Astrocyte (in vitro differentiated cells and primary cell): Measurements from ENCODE around the gene PPIF.

Experiments
- EZH2 ChIP-seq: IDR thresholded peaks from 2 replicates; pipeline ENCODE4 v1.6.1; 2012; ENCODE audit warnings: mild to moderate bottlenecking, low read length, inconsistent platforms; ENCODE audit not compliant: insufficient read depth
- TF ChIP-seq, protein P1 (sequence below): IDR thresholded peaks from 2 replicates; pipeline ENCODE4 v1.5.1; 2011; ENCODE audit warnings: low read depth, mild to moderate bottlenecking, inconsistent platforms, low read length, moderate library complexity; ENCODE audit not compliant: insufficient read depth

DNA sequence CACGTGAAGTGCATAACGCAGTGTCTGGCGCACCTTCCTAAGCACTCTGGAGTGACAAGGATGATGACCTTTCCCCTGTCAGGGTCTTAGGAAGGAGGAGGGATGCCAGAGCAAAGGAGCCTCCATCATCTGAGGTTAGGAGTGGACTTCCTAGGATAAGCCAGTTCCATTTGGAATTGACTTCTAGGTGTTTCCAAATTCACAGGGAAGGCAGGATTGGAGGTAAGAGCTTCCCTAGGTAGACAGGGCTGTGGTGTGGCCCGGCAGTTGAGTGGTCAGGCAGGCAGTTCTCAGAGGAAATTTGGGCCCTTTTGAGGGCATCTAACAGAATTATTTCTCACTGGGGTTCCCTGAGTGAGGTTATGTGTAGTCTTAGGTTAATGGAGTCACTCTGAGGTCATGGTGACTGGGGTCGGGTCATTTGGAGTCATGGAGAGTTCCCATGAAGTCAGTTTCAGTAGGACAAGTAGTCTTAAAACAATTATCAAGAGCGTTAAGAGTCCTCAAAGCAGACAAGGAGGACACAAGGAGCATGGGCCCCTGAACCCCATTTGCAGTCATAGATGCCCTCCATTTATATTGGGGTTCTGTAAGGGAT lies 8.2 kb downstream of the PPIF start:
- TF ChIP-seq, protein P1, sequence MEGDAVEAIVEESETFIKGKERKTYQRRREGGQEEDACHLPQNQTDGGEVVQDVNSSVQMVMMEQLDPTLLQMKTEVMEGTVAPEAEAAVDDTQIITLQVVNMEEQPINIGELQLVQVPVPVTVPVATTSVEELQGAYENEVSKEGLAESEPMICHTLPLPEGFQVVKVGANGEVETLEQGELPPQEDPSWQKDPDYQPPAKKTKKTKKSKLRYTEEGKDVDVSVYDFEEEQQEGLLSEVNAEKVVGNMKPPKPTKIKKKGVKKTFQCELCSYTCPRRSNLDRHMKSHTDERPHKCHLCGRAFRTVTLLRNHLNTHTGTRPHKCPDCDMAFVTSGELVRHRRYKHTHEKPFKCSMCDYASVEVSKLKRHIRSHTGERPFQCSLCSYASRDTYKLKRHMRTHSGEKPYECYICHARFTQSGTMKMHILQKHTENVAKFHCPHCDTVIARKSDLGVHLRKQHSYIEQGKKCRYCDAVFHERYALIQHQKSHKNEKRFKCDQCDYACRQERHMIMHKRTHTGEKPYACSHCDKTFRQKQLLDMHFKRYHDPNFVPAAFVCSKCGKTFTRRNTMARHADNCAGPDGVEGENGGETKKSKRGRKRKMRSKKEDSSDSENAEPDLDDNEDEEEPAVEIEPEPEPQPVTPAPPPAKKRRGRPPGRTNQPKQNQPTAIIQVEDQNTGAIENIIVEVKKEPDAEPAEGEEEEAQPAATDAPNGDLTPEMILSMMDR: no peak
- TF ChIP-seq EZH2: no peak
